GM12892 (cell line): ENCODE data around the gene CCDC148.

ENCODE experiments used
- POLR2A ChIP-seq: IDR thresholded peaks from 2 replicates; pipeline ENCODE4 v1.6.1; 2011; ENCODE audit warnings: low read depth, low read length, control low read depth
- POLR2AphosphoS5 ChIP-seq: IDR thresholded peaks from 2 replicates; pipeline ENCODE4 v1.6.1; 2011; ENCODE audit warnings: low read depth, low read length, control low read depth
- TAF1 ChIP-seq: IDR thresholded peaks from 2 replicates; pipeline ENCODE4 v1.6.1; 2011; ENCODE audit warnings: low read depth, mild to moderate bottlenecking, control low read depth, low read length, borderline replicate concordance

- TF ChIP-seq POLR2A: no peak
- no peak for TF ChIP-seq TAF1
- no peak for TF ChIP-seq POLR2AphosphoS5
Measured at GRCh38 chr2:158339513-158339912, 117.0 kb downstream of the CCDC148 start.
